HG03108 (cell line): ENCODE results near the gene CD164L2.
A peak's percentile ranks its signal among the peaks of the same experiment; 100 is the strongest.
"Not testable (repeated sequence)": the region's sequence is repeated elsewhere in the genome, so short reads cannot be mapped to it uniquely, and the experiment has no call there.

Experiments used
- ATAC-seq: cut with Tn5 transposase; IDR thresholded peaks from one replicate; pipeline ENCODE4 v1.9.1; 2021; ENCODE audit warnings: moderate library complexity; ENCODE audit not compliant: unreplicated experiment

Gene CD164L2

DNA sequence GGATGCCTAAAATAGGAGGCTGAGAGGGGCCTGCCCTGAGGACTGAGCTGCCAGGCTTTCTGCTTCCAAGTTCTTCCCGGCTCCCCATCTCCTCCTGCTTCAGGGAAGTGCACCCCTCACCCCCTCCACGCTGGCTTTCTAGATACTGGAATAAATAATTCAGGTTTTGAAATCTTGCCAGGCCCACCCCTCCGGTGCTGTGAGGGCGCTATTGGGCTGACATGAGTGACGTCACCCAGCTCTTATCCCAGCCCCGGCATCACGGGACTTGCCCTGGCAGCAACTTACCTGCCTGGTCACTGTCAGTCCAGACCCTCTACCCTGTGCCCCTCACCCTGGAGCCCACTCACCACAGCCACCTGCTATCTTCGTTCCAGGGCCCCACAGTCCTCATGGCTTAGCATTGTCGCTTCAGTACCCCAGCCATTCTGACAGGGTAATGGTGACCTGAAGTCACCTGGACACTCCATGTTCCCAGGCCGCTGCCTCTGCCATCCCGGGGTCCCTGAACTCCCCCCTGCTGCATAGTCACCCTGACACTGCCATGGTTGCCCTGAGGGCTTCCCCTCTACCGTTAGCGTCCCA, 8.5 kb upstream of the CD164L2 start:
- ATAC-seq, result no peak

DNA sequence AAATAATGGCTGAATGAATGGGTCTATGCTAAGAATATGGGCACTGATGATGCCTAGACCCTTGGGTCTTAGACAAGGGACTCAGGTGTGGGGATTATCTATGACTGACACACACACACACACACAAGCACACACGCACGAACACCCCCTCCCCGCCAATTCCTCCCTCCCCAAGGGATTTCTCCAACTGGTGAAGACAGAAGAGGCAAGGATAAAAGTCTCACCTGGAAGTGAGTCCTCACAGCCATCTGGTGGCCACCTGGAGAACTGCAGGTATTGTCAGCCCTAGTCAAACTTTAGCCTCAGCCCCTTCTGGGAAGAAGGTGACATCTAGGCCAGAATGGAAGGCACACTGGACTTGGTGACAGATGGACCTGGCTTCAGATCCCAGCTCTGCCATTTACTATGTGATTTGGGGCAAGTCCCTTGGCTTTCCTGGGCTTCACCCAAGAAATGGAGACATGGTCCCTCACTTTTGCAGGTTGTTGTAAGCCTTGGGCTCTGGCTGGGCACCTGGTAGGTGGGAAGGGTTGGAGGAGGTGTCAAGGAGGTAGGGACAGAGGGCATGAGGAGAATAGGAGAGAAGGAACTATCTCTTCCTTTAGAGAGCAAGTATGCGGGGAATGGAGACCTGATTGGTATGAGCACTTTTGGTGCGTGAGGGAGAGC, 5.3 kb upstream of the CD164L2 start:
- no peak for ATAC-seq

DNA sequence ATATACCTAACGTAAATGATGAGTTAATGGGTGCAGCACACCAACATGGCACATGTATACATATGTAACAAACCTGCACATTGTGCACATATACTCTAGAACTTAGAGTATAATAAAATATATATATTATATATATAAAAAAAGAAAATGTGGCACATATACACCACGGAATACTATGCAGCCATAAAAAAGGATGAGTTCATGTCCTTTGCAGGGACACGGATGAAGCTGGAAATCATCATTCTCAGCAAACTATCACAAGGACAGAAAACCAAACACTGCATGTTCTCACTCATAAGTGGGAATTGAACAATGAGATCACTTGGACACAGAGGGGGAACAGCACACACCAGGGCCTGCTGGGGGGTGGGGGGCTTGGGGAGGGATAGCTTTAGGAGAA, 1.7 kb upstream of the CD164L2 start:
- not testable (repeated sequence) for ATAC-seq

DNA sequence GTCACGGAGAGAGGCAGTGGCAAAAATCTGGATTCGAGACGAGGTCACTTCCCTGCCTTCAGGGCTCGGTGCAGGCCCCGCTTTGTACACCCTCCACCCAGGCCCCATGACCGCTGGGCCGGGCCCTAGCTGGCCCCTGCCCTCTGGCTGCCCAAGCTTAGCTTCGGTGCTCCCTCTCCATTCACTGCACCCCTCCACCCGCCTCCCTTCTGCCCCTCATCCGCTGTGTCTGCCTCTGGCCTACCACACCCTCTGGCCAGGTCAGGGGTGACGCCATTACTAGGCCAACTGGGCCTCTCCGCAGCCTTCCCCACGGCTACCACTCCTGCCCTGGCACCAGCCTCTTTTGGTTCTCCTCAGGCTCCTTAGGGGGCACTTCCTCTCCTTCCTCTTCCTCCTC, 528 bp upstream of the CD164L2 start:
- ATAC-seq, result no peak

DNA sequence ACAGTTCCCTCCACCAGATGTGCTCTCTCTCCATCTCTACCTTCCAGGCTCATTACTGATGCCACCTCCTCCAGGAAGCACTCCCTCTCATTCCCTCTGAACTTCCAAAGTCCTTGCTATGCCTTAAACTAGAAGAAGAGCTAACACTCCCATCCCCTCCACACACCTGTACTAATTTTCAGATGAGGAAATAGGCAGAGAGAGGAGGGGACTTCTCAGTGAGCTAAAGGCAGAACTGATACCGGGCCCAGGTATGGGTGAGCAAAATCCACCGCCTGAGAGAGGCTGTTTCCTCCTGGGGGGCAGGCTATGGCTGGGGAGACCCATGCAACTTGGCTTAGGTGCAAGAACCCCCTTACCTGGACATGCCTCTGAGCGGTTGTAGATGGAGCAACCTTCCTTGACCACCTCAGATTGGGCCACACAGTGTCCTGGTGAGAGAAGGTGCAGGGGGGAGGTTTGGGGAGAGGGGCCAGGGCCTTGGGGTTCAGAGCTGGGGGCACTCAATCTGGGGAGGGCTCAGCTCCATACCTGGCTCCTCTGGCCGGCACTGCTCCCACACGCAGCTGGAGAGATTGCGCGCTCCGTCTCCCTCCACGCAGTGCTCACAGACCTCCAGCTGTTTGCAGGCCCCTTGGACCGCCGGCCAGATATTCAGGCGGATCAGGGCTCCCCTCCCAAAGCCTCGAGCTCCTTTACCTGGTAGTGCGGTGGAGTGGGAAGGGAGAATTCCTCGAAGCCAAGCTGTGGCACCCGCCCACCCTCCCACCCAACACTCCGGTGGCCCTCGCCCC, 967 bp downstream of the CD164L2 start:
- no peak for ATAC-seq

DNA sequence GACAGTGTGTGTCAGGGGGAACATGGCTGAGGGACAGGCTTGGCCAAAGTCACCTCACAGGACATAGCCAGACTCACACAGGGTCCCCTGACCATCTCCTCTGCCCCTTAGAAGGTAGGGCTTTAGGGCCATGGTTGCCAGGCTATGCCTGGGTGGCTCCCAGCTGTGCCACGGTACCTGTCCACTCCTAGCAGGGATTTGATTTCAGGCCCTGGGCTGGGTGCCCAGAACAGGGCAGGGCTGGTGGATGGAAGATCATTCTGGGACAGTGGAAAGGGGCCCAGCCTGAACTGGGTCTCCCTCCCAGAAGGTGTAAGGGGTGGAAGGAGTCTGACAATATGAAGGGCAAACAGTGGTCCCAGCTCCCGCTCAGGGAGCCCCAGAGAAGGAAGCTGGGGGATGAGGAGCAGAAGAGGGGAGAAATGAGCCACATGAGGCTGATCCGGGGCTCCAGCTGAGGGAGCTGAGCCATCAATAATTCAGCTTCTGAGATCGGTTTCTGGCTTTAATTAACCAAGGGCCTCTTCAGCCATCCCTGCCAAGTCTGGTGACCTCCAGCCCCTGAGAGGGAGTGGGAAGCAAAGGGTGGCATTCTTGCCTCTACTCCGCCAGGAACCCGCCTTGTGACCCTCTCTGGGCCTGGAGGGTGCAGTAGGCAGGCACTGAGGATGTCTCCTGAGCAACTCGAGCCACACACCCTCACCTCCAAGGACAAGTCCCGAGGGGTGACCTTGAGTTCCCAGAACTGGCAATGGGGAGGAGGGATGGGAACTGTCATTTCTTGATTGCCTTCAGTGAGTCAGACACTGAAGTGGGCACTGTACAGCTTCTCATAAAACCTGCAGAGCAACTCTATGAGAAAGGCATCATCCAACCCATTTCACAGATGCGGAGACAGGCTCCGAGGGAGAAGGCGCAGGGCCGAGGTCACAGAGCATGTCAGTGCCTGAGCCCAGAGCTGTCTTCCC, 2.1 kb downstream of the CD164L2 start:
- ATAC-seq, result no peak

DNA sequence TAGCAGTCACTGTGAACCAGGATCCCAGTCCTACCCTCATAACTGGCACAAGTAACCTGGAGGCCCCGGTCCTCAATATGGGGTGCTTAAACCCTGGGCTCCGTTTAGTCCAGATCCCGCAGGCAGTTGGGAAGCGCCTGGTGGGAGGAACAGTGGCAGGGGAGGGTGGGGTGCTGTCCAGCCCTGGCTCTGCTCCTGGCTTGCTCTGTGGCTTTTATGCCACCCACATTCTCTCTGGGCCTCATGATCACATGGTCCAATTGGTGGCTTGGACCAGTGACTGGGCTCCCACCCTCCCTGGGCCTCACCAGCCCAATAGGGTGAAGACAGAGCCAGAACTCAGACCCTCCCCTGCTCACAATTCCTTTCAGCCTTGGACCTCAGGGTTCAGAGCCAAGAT, 2.9 kb downstream of the CD164L2 start:
- no peak for ATAC-seq

DNA sequence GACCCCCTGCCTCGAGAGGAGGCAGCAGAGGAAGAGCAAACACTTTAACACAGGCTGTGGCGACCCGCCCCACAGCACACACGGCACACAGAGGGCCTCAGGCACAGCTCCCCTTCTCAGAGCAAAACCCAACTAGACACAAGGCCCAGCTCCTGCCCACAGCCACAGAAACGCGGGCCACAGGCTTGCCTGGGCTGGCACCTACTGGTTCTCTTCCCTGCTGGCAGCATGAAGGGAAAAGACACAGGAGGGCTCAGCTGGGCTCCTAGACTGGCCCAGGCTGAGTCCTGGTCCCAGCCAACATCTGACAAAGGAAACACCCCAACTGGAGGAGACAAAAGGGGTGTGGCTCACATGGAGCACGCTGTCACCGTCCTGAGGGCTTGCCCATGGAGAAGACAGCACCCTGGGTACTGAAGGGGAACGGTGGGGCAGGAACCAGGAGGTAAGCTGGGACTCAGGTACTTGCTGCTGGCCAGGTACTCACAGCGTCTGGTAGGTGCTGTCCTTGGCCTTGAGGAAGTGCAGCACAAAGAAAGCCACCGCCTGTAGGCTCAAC, 3.5 kb downstream of the CD164L2 start:
- no peak for ATAC-seq

DNA sequence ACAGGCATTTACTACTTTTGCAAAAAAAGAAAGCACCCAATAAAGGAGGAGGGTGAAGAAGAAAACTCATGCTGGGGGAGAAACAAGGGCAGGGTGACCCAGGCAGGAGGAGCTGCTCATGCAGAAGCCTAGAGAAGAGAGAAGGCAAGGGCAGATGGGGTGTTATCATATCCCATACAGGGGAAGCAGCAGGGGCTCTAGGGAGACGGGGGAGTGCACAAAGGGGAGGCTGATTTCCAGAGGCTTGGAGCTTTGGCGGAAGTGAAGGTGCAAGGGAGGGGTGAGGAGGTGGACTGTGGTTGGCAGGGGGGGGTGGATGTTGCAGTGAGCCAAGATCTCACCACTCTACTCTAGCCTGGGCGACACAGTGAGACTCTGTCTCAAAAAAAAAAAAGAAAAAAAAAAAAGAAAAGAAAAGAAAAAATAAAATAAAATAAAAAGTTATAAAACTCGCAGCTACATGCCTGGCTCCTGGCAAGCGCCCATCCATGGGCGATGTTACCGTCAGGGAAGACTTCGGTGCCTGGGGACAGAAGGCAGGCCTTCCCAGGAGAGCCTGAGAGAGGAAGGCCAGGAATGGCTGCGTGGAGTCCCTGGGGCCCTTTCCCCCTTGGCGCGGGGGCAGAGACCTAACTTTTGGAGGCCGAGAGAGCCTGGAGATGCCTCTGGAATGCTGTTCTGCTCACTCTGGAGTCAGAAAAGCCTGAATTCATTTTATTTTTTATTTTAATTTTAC, 5.2 kb downstream of the CD164L2 start:
- ATAC-seq, result no peak

DNA sequence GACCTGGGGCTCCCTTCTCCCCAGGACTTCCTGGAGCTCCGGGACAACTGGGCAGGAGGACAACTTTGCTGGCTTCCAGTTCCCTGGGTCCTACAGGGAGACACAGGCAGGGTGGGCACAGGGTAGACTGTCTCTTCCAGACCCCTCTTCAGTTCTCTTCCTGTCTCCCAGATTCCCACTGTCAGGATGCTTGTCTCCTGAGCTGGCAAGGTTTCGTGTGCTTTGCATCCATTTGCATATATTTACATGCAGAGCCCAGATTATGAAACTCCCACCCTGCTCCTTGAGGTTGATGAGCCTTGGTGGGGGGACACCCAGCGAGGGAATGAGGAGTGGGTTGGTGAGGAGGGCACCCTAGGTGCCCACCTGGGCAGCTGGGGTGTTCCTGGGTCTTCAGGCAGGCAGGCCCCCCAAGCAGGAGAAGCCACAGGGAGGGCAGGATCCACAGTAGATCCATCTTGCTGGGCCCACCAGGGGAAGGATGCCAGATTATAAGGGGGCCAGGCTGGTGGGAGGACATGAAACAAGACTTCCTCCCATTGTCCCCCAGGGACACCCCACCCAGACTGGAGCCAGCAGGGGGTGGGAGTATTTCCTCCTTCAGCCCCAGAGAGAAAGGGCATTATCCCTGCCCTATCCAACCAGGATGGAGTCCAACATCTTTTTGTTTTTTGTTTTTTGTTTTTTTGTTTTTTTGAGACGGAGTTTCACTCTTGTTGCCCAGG, 8.6 kb downstream of the CD164L2 start, which contains the start of gene FCN3:
TSS of gene FCN3 (minus strand) at position 463 of the 725 bp plus-strand sequence. CDS start at position 457, 6 bp downstream.
- ATAC-seq, result no peak

DNA sequence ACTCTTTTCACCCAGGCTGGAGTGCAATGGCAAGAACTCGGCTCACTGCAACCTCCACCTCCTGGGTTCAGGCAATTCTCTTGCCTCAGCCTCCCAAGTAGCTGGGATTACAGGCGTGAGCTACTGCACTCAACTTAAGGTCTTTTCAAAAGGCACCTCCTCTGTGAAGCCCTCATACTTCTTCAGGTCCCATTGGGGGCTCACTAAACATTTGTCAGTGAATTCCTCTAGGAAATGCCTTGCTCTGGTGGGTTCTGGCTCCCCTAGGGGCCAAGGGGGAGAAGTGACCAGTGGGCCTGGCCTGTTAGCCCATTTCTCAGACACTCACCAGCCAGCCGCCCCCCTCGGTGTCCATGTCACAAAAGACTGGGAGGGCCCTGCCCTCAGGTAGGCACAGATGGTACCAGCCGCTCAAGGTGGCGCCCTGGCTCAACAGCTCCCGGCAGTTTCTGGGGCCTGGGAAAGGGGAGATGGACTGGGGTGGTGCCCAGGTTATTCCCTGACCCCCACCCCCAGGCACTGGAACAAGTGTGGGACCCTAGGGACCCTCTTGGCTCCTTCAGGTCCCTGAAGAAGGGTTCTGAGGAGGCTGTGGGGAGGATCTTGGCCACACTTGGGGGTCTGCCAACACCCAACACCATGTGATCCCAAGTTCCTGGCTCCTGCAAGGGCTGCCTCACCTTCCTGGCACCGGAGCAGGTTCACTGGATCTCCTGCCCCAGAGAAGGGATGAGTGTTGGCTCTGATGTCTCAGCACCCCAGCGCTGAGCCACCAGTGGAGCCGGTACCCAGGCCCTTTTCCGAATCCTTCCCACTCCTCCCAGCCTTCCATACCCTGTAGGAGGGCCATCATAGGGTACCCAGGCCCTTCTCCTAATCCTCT, 10.1 kb downstream of the CD164L2 start:
- no peak for ATAC-seq

DNA sequence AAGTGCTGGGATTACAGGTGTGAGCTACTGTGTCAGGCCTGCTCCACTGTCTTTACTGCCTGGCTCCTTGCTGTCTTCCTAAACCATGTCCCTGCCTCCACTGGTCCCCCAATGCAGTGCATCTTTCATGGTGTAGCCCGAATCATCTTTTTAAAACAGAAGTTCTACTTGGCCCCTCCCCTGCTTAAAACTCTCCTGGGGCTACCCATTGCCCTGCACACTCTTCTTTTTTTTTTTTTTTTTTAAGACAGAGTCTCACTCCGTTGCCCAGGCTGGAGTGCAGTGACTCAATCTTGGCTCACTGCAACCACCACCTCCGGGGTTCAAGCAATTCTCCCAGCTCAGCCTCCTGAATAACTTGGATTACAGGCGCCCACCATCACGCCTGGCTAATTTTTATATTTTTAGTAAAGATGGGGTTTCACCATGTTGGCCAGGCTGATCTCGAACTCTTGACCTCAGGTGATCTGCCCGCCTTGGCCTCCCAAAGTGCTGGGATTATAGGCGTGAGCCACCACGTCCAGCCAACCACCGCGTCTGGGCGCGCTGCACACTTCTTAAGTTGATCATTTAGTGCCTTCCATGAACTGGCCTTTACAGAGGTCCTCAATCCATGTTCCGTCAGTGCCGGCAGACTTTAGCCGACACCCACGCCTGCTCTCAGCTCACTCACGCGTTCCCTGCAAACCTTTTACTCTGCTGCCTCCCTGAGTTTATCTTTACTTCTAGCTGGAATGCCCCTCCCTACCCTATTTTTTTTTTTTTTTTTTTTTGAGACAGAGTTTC, 10.9 kb downstream of the CD164L2 start:
- ATAC-seq, result no peak

DNA sequence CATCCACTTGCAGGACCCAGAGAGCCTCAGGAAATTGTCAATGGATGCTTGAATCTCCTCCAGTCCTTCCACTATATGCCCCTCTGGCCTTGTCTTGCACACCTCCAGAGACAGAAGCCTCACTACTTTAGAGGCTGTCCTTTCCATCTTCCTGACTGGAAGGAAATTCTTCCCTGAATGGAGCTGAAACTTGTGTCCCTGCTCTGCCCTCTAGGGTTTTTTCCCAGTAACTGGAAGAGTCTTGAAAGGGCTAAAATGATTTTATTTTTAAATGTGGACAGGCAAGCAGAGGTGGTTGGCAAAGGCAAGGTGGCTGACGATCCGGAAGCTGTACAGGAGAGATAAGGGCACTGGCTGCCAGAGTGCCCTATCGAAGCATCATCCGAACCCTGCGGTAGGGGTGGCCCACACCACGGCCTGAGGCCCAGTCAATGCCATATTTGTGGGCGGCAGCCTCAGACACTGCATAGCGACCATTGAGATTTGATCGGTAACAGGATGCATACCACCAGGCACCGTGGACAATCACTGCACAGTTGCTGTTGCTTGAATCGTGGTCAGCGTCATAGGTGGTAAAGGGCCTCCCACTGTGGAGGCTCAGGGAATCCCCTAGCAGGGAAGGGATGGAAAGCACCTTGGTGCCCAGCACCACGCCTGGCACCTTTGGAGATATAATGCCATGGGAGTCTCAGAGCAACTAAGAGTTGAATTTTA, 14.1 kb downstream of the CD164L2 start:
- ATAC-seq, result no peak

DNA sequence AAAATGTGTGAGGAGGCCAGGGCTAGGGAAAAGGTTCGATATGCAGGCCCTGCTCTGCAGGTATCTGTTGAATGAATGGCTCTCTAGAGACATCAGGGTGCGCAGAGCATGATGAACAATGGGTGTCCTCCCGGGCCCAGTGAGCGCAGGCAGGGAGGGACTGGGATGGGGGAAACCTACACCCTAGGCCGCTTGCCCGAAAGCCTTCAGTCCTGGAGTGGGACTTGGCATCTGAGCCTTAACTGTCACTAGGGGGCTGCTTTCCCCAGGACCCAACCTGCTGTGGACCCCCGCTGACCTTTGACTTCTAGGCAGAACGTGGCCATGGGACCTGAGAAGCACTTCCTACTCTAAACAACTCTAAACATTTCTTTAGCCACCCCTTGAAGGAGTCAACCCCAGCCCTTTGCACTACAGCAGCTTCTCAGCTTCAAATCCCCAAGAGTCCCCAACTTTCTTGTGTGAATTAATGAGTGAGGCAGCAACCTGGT, 15.9 kb downstream of the CD164L2 start:
- ATAC-seq, result no peak

DNA sequence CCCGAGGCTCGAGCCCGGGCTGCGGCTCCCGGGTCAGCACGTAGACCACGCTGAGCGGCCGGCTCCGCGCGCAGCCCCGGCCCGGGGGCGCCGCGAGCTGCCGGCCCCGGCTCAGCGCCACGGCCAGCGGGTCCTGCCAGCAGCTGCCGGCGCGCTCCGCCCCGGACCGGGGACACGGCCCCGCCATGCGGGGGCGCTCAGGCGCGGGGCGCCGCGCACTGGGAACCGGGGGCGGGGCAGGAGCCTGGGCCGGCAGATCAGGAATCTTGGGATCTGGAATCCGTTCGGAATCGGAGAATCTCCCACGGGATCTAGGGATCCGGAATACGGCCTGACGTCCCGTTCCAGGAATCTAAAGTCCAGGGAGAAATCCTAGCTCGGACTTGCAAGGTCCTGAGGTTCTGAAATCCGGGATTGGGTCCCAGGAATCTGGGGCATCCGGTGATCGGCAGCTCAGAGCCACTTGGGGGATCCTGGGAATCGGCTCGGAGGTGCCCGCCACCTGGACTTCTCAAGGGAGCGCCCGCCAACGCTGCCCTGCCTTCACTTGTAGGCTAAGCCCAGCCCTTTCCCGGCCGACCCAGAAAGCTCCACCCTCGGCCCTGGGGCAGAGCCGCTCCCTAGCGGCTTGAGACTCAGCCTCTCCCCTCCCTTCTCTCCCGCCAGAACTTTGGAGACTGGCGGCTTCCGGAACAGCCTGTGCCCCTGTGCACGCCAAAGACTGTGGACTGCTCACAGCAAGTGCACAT, 16.5 kb downstream of the CD164L2 start, which contains the start of gene MAP3K6:
TSS of gene MAP3K6 (minus strand) at position 551 of the 749 bp plus-strand sequence. CDS start at position 187, 364 bp downstream.
- peak; percentile 37 for ATAC-seq

DNA sequence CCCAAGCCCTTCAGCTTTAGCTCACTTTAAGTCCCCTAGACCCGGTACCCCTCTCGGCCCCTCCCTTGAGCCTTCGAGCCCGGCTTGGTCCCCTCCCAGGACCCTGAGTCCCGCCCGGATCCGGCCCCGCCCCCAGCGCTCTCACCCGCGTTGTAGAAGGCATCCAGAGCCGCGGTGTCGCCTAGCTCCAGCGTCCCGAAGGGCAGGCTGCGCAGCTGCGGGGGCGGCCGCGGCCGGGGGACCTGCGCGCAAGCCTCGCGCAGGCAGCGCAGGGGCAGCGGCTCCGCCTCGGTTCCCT, 17.1 kb downstream of the CD164L2 start:
- ATAC-seq, result peak; percentile 33
